Kidney (tissue), 14 donors: Measurements from ENCODE around the gene CXCL6. TPM values are rescaled to one million over a fixed set of nuclear protein-coding genes. Genes with fewer than 3 reads are reported as not detected.

Source experiments
- DNase-seq, 5 donors: peaks; one replicate each; pipeline ENCODE4 v3.0.0-alpha.2; 2013 to 2020
- FAIRE-seq: peaks from 2 replicates; lab custom pipeline; 2012; peaks lifted over from hg19 to GRCh38; lab: Jason Lieb, UNC
- H3K27ac ChIP-seq, 2 donors: one replicate each; pipeline ENCODE4 v1.7.0; 2013; ENCODE audit warnings: low read depth in 2 of 2, low read length in 2 of 2, inconsistent platforms in 1 of 2
- H3K27me3 ChIP-seq: one replicate; pipeline ENCODE4 v1.7.1; 2013; ENCODE audit warnings: low read length, inconsistent platforms; ENCODE audit not compliant: control insufficient read depth, insufficient read depth
- H3K36me3 ChIP-seq, 3 donors: one replicate each; pipeline versions ENCODE4 v1.7.0 to v1.7.1; 2013; ENCODE audit warnings: low read length in 3 of 3, control low read depth in 1 of 3, inconsistent platforms in 1 of 3; ENCODE audit not compliant: insufficient read depth in 3 of 3, control insufficient read depth in 2 of 3
- H3K4me1 ChIP-seq, 3 donors: one replicate each; pipeline versions ENCODE4 v1.7.0 to v1.7.1; 2013; ENCODE audit warnings: low read length in 3 of 3, inconsistent platforms in 1 of 3, low read depth in 1 of 3; ENCODE audit not compliant: control insufficient read depth in 2 of 3, insufficient read depth in 2 of 3
- H3K4me3 ChIP-seq, 3 donors: one replicate each; pipeline versions ENCODE4 v1.7.0 to v1.8.1; 2013; ENCODE audit warnings: low read length in 3 of 3, control low read depth in 1 of 3, inconsistent platforms in 1 of 3
- H3K9ac ChIP-seq, 3 donors: one replicate each; pipeline versions ENCODE4 v1.7.0 to v1.7.1; 2013; ENCODE audit warnings: low read length in 3 of 3, control low read depth in 1 of 3, inconsistent platforms in 1 of 3
- H3K9me3 ChIP-seq, 3 donors: one replicate each; pipeline versions ENCODE4 v1.7.0 to v1.7.1; 2013; ENCODE audit warnings: low read length in 3 of 3, control low read depth in 1 of 3, inconsistent platforms in 1 of 3; ENCODE audit not compliant: control insufficient read depth in 2 of 3, insufficient read depth in 1 of 3
- CTCF ChIP-seq: IDR thresholded peaks from 3 replicates; pipeline ENCODE4 v1.5.1; 2012; ENCODE audit warnings: mild to moderate bottlenecking, moderate library complexity, borderline replicate concordance; ENCODE audit not compliant: insufficient read depth; ENCODE audit errors: extremely low read depth
- intact Hi-C: fragments of 100-400 bp; cut with DNase I; formaldehyde crosslinking; loops from one replicate; pipeline ENCODE4 v1.11.1; 2022
- polyA plus RNA-seq: library from polyadenylated mRNA; stranded (reverse); fragments of 350-450 nt; fragmentation: Illumina TruSeq; extraction: RNeasy Lipid Tissue Mini Kit (QIAGEN cat#74804); gene quantifications from one replicate; pipeline ENCODE4 v1.2.3, GENCODE V29; 2014; ENCODE audit warnings: low read depth, low replicate concordance; ENCODE audit not compliant: insufficient read depth
- total RNA-seq: library from RNA; stranded (reverse); fragmentation: NEBNext Ultra II Directional; extraction: Animal tissue kit (Norgen Biotek cat#: 25700); gene quantifications from one replicate; pipeline ENCODE4 v1.2.1, GENCODE V29; 2021
- donor health status: control.
- donor health status: control.
- donor health status: control.
- donor health status: control.
- donor health status: control.
- donor health status: DM: yes; HTN: yes; CAD: no.
- donor health status: Normal renal cell carcinoma (clear cell type).

Gene CXCL6
- total and polyA plus RNA-seq, 2 donors from 2014 or later = 1.1 to 8.2 TPM

- FAIRE-seq (no peak), DNase-seq (no peak)
- H3K9me3 ChIP-seq = no peaks in the 10 kb centered on the region
- peaks cover 2% of the 10 kb centered on the region for H3K27me3 ChIP-seq
- TF ChIP-seq CTCF = no peak
- intact Hi-C loops = no loop called here
- no peaks in the 10 kb centered on the region for H3K4me1 ChIP-seq
- no peaks in the 10 kb centered on the region for H3K36me3 ChIP-seq
- no peak overlapping the region for H3K4me3 ChIP-seq
- no peak overlapping the region for H3K9ac ChIP-seq
- H3K27ac ChIP-seq = no peak overlapping the region
Observed at GRCh38 chr4:73841243-73841925, 4.9 kb downstream of the CXCL6 start.

GRCh38 chr4:73842696-73843095 is 6.2 kb downstream of the CXCL6 start:
- H3K9ac ChIP-seq = no peak overlapping the region
- no peaks in the 10 kb centered on the region for H3K4me1 ChIP-seq
- H3K9me3 ChIP-seq = no peaks in the 10 kb centered on the region
- no peak for DNase-seq
- no peak overlapping the region for H3K4me3 ChIP-seq
- no peak for FAIRE-seq
- peaks cover 2% of the 10 kb centered on the region for H3K27me3 ChIP-seq
- no peak for TF ChIP-seq CTCF
- no peaks in the 10 kb centered on the region for H3K36me3 ChIP-seq
- intact Hi-C loops = no loop called here
- no peak overlapping the region for H3K27ac ChIP-seq

- no peaks in the 10 kb centered on the region for H3K4me1 ChIP-seq
- H3K36me3 ChIP-seq = no peaks in the 10 kb centered on the region
- no peak overlapping the region for H3K27ac ChIP-seq
- H3K4me3 ChIP-seq = no peak overlapping the region
- peaks cover 2% of the 10 kb centered on the region for H3K27me3 ChIP-seq
- H3K9me3 ChIP-seq = no peaks in the 10 kb centered on the region
- TF ChIP-seq CTCF = no peak
- DNase-seq = no peak
- no peak for FAIRE-seq
- intact Hi-C loops = no loop called here
- no peak overlapping the region for H3K9ac ChIP-seq
Observed at GRCh38 chr4:73843369-73843768, 6.9 kb downstream of the CXCL6 start.

DNA sequence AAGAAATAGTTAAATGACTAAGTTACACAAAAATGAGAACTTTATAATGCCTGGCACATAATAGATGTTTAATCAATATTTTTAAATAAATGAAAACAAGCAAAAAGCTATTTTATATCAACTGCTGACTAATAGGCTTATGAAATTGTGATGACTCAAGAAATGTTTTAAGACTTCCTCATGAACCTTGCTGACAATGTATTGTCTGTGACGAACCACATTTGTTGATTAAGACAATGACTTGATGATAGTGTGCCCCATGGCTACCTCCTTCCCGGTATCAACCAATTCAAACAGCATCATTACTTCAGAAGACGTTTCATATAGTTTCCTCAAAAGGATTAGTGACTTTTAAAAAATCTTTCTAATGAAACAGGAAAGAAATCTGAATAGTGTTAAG is 7.9 kb downstream of the CXCL6 start:
- Histone ChIP-seq H3K9me3 (no peaks in the 10 kb centered on the region), H3K36me3 (no peaks in the 10 kb centered on the region), H3K4me1 (no peaks in the 10 kb centered on the region), H3K27me3 (no peaks in the 10 kb centered on the region), H3K9ac (no peak overlapping the region), H3K27ac (no peak overlapping the region), H3K4me3 (no peak overlapping the region)
- DNase-seq (no peak), FAIRE-seq (peak; percentile 30)
- intact Hi-C loops = no loop called here
- TF ChIP-seq CTCF = no peak
